Activated CD8-positive, alpha-beta memory T cell treated with anti-CD3 and anti-CD28 coated beads, Interleukin-2, amount 50 U/mL, for 48 hours (primary cell): ENCODE measurements around the gene ECE2.
"Not testable (repeated sequence)": the region's sequence is repeated elsewhere in the genome, so short reads cannot be mapped to it uniquely, and the experiment has no call there.

Source experiments
- DNase-seq: peaks from one replicate; pipeline ENCODE4 v3.0.0-alpha.2; 2020

ECE2 gene

DNA sequence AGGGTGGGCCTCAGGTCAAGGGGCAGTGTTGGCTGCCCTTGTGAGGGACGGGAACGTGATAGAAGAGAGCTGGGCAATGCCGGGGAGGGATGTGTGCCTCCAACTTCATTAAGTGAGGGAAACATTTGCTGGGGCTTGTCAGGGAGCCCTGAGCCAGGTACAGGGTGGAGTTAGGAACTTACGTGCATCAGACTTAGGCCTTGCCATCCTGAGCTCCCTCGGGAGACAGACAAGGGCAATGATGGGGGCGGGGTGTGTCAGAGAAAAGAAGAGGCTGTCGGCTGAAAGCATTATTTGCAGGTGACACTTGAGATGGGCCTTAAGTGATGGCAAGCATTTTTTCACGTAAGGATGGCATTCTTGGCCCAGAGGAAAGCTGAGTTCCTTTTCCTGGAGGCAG is 63.2 kb downstream of the ECE2 start:
- DNase-seq, result no peak

DNA sequence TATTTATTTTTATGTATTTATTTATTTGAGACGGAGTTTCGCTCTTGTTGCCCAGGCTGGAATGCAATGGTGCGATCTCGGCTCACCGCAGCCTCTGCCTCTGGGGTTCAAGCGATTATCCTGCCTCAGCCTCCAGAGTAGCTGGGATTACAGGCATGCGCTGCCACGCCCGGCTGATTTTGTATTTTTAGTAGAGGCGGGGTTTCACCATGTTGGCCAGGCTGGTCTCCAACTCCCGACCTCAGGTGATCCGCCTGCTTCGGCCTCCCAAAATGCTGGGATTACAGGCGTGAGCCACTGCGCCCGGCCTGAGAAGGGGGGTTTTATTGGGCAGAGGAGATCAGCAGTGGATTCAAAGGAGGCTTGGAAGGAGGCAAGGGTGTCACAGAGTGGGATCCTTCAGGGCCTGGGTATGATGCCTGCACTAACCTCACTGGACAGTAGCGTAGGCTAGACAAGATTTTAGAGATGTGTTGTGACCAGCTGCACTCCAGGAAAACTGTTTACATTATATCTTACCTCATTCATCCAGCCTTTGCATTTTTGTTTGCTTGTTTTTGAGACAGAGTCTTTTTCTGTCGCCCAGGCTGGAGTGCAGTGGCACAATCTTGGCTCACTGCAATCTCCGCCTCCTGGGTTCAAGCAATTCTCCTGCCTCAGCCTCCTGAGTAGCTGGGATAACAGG is 63.8 kb downstream of the ECE2 start:
- DNase-seq, result not testable (repeated sequence)

DNA sequence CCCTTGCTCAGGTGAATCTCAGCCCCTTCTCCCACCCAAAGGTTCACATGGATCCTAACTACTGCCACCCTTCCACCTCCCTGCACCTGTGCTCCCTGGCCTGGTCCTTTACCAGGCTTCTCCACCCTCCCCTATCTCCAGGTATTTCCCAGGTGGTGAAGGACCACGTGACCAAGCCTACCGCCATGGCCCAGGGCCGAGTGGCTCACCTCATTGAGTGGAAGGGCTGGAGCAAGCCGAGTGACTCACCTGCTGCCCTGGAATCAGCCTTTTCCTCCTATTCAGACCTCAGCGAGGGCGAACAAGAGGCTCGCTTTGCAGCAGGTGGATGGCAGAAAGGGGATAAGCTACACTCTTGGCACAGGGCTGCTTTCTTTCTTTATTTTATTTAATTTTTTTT is 66.1 kb downstream of the ECE2 start:
- DNase-seq, result no peak
